OCI-LY3 (cell line): ENCODE results near the gene TYROBP.

ENCODE experiments used
- H2AFZ ChIP-seq: fragments of 200-600, 300-600 bp; shearing (Covaris generic); 2 replicates; pipeline ENCODE4 v1.6.0; 2014; ENCODE audit warnings: antibody characterized with exemption, low read depth, low read length
- H3K27ac ChIP-seq: fragments of 200-600, 300-600 bp; sonication (generic); 2 replicates; pipeline ENCODE4 v1.5.1; 2014; ENCODE audit warnings: mild to moderate bottlenecking, low read length, moderate library complexity, mixed read lengths
- H3K27me3 ChIP-seq: fragments of 200-600, 300-600 bp; sonication (generic); 2 replicates; pipeline ENCODE4 v1.6.1; 2014; ENCODE audit warnings: low read depth, low read length, mixed read lengths
- H3K36me3 ChIP-seq: fragments of 200-600, 300-600 bp; sonication (generic); replicated peaks from 2 replicates; pipeline ENCODE3; 2014; ENCODE audit warnings: low read depth, low read length, mixed read lengths
- H3K4me1 ChIP-seq: fragments of 300-600, 200-600 bp; sonication (generic); 2 replicates; pipeline ENCODE4 v1.6.1; 2014; ENCODE audit warnings: low read length, mixed read lengths
- H3K4me2 ChIP-seq: fragments of 200-600, 300-600 bp; sonication (generic); 2 replicates; pipeline ENCODE4 v1.6.1; 2014; ENCODE audit warnings: low read length, mixed read lengths
- H3K4me3 ChIP-seq: fragments of 300-600, 200-600 bp; sonication (generic); 2 replicates; pipeline ENCODE4 v1.5.1; 2014; ENCODE audit warnings: antibody characterized with exemption, mild to moderate bottlenecking, low read length, moderate library complexity
- H3K79me2 ChIP-seq: fragments of 300-600, 200-600 bp; shearing (Covaris generic); 2 replicates; pipeline ENCODE4 v1.6.1; 2014; ENCODE audit warnings: mild to moderate bottlenecking, low read length, mixed read lengths
- H3K9ac ChIP-seq: fragments of 300-600, 200-600 bp; shearing (Covaris generic); 2 replicates; pipeline ENCODE4 v1.6.0; 2014; ENCODE audit warnings: mild to moderate bottlenecking, low read length, moderate library complexity
- H3K9me3 ChIP-seq: fragments of 200-600, 300-600 bp; shearing (Covaris generic); 2 replicates; pipeline ENCODE4 v1.6.1; 2014; ENCODE audit warnings: low read length, mixed read lengths; ENCODE audit not compliant: insufficient read depth
- H4K20me1 ChIP-seq: fragments of 200-600, 300-600 bp; sonication (generic); 2 replicates; pipeline ENCODE4 v1.6.1; 2016; ENCODE audit warnings: low read length, mixed read lengths; ENCODE audit not compliant: insufficient read depth
- EZH2phosphoT487 ChIP-seq: fragments of 200-600 bp; shearing (Covaris generic); IDR thresholded peaks from 2 replicates; pipeline ENCODE4 v1.6.1; 2018; ENCODE audit warnings: antibody characterized with exemption, mixed run types, low read depth
- TF ChIP-seq, protein P1 (sequence below): fragments of 200-600, 300-600 bp; sonication (generic); IDR thresholded peaks from 2 replicates; pipeline ENCODE4 v1.5.1; 2014; ENCODE audit warnings: antibody characterized with exemption, low read length, low read depth

TYROBP gene

GRCh38 chr19:35935911-35936737 is 28.0 kb upstream of the TYROBP start, which contains the start of gene LRFN3:
LRFN3 (plus strand) TSS chr19:35936374; CDS start chr19:35939426, 3,052 bp downstream.
- H2AFZ ChIP-seq: peak within 1 kb of the TSS; percentile 94

DNA sequence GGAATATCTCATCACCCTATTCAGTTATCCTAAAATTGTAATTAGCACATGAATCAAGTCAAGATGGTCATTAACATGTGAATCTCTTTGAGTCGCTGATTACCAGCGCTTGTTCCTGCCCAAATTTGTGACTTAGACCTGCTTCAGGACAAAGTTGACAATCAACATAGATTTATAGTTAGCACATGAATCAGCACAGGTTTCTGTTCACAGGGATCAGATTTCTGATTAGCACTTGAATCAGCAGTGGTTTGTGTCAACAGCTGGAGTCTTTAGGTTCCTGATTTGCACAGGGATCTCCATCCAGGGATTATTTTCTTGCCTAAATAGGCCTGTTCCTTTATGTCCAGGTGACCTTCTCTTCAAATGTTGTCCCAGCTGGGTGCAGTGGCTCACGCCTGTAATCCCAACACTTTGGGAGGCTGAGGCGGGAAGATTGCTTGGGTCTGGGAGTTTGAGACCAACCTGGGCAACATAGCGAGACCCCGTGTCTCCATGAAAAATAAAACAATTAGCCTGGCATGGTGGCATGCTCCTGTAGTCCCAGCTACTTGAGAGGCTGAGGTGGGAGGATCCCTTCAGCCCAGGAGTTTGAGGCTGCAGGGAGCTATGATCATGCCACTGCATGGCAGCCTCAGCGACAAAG is 24.3 kb upstream of the TYROBP start:
- H3K9ac ChIP-seq: peak overlapping the region; percentile 31; the same call in 1 of the 2 replicates
- no peaks in the 10 kb centered on the region for H3K27me3 ChIP-seq
- peak overlapping the region; percentile 88; the same call in 1 of the 2 replicates for H2AFZ ChIP-seq
- H3K36me3 ChIP-seq: no peaks in the 10 kb centered on the region
- H3K4me2 ChIP-seq: peak overlapping the region; percentile 72
- peak overlapping the region; percentile 68; the same call in 1 of the 2 replicates for H3K4me3 ChIP-seq
- no peak overlapping the region for H3K27ac ChIP-seq
- TF ChIP-seq EZH2phosphoT487: no peak
- TF ChIP-seq, protein P1, sequence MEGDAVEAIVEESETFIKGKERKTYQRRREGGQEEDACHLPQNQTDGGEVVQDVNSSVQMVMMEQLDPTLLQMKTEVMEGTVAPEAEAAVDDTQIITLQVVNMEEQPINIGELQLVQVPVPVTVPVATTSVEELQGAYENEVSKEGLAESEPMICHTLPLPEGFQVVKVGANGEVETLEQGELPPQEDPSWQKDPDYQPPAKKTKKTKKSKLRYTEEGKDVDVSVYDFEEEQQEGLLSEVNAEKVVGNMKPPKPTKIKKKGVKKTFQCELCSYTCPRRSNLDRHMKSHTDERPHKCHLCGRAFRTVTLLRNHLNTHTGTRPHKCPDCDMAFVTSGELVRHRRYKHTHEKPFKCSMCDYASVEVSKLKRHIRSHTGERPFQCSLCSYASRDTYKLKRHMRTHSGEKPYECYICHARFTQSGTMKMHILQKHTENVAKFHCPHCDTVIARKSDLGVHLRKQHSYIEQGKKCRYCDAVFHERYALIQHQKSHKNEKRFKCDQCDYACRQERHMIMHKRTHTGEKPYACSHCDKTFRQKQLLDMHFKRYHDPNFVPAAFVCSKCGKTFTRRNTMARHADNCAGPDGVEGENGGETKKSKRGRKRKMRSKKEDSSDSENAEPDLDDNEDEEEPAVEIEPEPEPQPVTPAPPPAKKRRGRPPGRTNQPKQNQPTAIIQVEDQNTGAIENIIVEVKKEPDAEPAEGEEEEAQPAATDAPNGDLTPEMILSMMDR: no peak
- no peaks in the 10 kb centered on the region for H4K20me1 ChIP-seq
- peaks cover 10% of the 10 kb centered on the region; the same call in 1 of the 2 replicates for H3K79me2 ChIP-seq
- H3K4me1 ChIP-seq: peaks cover 30% of the 10 kb centered on the region
- no peaks in the 10 kb centered on the region for H3K9me3 ChIP-seq

More at GRCh38 chr19:35935911-35936737, 28.0 kb upstream of the TYROBP start, which contains the start of gene LRFN3:
- Histone ChIP-seq H4K20me1 (peaks cover 2% of the 10 kb centered on the region; the same call in 1 of the 2 replicates), H3K9ac (peak within 1 kb of the TSS; percentile 92), H3K27ac (no peak within 1 kb of the TSS), H3K9me3 (no peaks in the 10 kb centered on the region), H3K36me3 (peaks cover 3% of the 10 kb centered on the region), H3K4me1 (peaks cover 27% of the 10 kb centered on the region), H3K79me2 (peaks cover 10% of the 10 kb centered on the region; the same call in 1 of the 2 replicates), H3K4me3 (peak within 1 kb of the TSS; percentile 96), H3K4me2 (peak within 1 kb of the TSS; percentile 100), H3K27me3 (no peaks in the 10 kb centered on the region)
- TF ChIP-seq, protein P1: no peak
- no peak for TF ChIP-seq EZH2phosphoT487

DNA sequence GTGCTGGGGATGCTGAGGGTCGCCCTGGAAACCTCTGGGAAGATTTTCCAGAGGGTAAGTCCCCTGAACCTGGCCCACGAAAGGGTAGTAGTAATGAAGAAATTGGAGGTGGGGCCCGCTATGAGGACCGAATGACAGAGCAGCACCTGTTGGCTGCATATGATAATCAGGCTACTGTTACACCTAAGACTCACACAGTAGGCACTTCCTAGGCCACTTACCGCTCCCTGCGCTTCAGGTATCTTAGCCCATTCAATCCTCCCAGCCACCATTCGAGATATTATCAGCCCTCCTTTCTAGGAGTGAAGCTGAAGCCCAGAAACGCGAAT is 23.7 kb upstream of the TYROBP start:
- Histone ChIP-seq H3K4me2 (peak overlapping the region; percentile 72), H3K27me3 (no peaks in the 10 kb centered on the region), H3K79me2 (peaks cover 4% of the 10 kb centered on the region; the same call in 1 of the 2 replicates), H3K4me3 (peak overlapping the region; percentile 68), H3K4me1 (peaks cover 25% of the 10 kb centered on the region), H4K20me1 (no peaks in the 10 kb centered on the region), H3K27ac (no peak overlapping the region), H3K36me3 (no peaks in the 10 kb centered on the region), H3K9ac (peak overlapping the region; percentile 31; the same call in 1 of the 2 replicates), H2AFZ (peak overlapping the region; percentile 88), H3K9me3 (no peaks in the 10 kb centered on the region)
- no peak for TF ChIP-seq EZH2phosphoT487
- TF ChIP-seq, protein P1: peak; percentile 16; the same call in 1 of the 2 replicates
